Breast epithelium (tissue), 3 donors: Measurements from ENCODE around the gene IL21R.

Experiments used
- CTCF ChIP-seq, 3 donors: fragments of 450-650 bp; IDR thresholded peaks; one replicate each; pipeline ENCODE4 v1.5.1; 2016 to 2017; ENCODE audit warnings: antibody characterized with exemption in 3 of 3, mild to moderate bottlenecking in 3 of 3, moderate library complexity in 3 of 3
- POLR2A ChIP-seq: fragments of 450-650 bp; IDR thresholded peaks from one replicate; pipeline ENCODE4 v1.6.1; 2016; ENCODE audit warnings: antibody characterized with exemption, mild to moderate bottlenecking, moderate library complexity
- POLR2AphosphoS5 ChIP-seq, 3 donors: sonication (generic); formaldehyde crosslinking; IDR thresholded peaks; one replicate each; pipeline ENCODE4 v1.6.1; 2017; ENCODE audit warnings: antibody characterized with exemption in 3 of 3

GRCh38 chr16:27437946-27438345 lies 36.0 kb downstream of the IL21R start:
- no peak for TF ChIP-seq CTCF (IDR thresholded peaks at IDR 0.05)
- TF ChIP-seq POLR2A: no peak
- TF ChIP-seq POLR2AphosphoS5 (IDR thresholded peaks at IDR 0.05): no peak
